Stimulated activated CD8-positive, alpha-beta memory T cell treated with anti-CD3 and anti-CD28 coated beads, Interleukin-2, amount 100 ng/mL, for 1 hour (primary cell): ENCODE results near the gene LARGE1.

Experiments
- DNase-seq, 2 donors: peaks; one replicate each; pipeline ENCODE4 v3.0.0-alpha.2; 2020; ENCODE audit warnings: low read depth in 2 of 2

The LARGE1 gene

DNA sequence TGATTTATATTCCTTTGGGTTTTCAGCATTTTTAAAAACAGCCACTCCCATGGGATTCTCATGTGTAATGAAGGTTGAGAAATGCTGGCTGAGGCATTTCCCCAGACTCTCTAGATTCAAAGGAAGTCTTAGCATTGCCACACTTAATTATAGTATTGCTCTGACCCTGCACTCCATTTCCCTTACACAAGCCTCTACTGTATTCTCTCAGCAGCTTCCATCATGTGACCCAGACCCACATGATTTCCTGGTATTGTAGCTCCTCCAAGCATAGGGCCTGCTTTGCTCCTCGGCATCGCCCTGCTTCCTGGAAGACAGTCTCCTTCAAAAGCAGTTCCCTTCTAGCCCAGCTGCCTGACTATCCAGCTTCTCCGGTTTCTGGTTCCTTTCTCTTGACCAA lies 261.5 kb downstream of the LARGE1 start:
- DNase-seq, result no peak

- DNase-seq, result no peak
These were observed 262.6 kb downstream of the LARGE1 start for GRCh38 chr22:33657670-33658069.

DNA sequence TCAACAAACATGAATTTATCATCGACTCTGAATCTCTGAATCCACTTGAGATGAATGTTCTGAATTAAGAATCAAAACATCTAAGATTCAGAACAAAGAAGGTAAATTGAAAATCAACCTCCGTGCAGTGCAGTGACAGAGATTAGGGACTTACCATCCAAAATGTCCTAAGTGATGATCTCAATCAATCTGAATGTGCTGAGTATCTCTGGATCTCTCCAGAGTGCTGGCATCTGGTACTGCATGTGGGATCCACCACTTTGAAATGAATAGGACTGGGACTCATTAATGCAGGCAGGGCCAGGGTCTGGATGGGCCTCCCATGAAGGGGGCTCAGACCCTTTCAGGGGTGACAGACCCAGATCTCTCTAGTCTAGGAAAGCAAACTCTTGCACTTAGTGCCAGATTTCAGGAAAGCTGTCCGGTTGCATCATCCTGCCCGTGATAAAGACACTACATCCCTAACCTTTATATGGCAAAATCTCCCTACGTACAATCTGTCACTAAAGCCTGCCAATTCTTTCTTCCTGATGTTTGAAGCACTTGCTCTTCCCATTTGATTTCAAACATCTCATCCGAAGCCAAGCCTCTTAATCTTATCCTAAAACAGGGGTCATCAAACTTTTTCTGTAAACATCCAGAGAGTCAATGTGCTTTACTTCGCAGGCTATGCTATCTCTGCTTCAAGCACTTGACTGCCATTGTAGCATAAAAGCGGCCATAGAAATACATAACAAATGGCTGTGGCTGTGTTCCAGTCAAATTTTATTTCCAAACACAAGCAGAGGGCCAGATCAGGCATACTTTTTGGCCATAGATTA lies 263.3 kb downstream of the LARGE1 start:
- DNase-seq, result no peak

GRCh38 chr22:33654173-33654895 lies 265.9 kb downstream of the LARGE1 start:
- DNase-seq, result no peak

DNA sequence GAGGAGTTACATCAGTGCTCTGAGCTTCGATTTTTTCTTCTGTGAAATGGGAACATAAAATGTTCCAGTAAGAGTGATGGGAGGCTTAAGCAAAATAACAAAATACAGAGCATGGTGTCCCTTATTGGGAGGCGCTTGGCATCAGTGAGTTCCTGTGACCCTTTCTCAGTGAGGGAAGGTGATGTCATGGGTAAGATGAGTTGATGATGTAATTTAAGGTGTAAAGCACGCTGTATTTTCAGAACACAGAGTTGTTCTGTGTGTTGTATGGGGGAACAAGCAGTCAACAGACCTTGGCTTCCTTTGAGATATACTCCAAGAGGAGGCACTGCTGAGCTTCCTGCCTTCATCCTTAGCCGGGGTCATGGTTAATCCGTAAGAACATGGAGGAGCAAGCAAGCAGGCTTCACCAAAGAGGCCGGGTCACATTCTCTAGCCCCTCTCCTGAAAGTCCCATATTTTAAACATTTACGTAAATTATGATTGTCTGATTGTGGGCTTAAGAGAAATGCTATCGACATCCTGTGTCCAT lies 266.7 kb downstream of the LARGE1 start:
- no peak for DNase-seq

- no peak for DNase-seq
These were observed 267.7 kb downstream of the LARGE1 start for GRCh38 chr22:33652615-33653014.

- no peak for DNase-seq
These were observed 270.0 kb downstream of the LARGE1 start for GRCh38 chr22:33650244-33650643.

DNA sequence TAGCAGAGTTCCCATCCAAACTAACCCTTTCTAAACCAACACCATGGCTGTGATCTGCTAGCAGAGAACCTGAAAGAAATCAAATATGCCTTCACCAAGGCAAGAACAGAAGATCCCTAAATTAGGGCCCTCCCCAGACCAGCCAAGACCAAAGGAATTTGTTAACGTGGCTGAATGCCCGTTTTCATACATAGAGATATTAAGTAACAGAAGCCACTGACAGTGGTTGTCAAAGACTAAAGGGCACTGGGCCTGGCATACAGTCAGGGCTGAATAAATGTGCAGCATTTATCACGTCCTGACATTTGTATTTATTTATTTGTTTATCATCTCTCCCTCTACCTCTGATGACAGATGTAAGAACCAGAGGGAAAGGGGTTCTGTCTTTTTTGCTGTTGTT lies 271.8 kb downstream of the LARGE1 start:
- no peak for DNase-seq

GRCh38 chr22:33640900-33641299 lies 279.4 kb downstream of the LARGE1 start:
- DNase-seq, result no peak

GRCh38 chr22:33639588-33640254 lies 280.6 kb downstream of the LARGE1 start:
- DNase-seq, result no peak

DNA sequence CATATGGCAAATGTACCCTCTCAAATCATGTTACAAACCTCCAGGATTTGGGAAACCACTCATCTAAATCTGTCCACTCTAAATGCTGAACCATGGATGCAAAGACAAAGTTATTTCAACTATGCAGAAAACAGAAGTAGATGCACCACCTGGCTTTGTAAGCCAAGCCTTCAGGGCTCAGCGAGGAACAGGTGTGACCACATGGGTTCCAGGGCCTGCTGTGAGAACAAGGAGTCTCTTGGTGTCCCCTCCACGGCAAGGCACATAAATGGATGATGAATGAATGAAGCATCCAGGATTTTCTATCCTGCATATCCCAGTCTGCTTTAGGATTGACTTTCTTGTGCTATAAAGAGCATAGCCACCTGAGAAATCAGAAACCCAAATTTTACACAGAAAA lies 284.5 kb downstream of the LARGE1 start:
- DNase-seq, result no peak

GRCh38 chr22:33631777-33632176 lies 288.5 kb downstream of the LARGE1 start:
- no peak for DNase-seq

DNA sequence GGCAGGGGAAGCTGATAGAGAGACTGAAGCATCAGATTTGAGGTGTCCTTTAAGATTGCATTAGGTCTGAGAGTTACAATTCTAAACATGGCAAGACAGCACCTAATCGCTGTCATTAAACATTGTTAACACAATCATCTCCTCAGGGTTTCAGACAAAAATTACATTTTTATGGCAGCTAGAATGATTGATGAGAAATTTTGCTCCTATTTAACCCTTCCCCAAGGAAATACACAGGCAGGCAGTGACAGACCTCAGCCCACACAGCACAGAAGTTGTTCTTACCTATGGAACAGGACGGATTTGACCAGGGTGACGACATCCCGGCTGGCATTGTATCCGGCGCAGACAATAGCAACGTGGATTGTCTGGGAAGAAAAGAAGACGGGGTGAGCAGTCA lies 294.3 kb downstream of the LARGE1 start:
- DNase-seq, result no peak

GRCh38 chr22:33620085-33620484 lies 300.2 kb downstream of the LARGE1 start:
- DNase-seq, result no peak

GRCh38 chr22:33606504-33606903 lies 313.8 kb downstream of the LARGE1 start:
- DNase-seq, result no peak

DNA sequence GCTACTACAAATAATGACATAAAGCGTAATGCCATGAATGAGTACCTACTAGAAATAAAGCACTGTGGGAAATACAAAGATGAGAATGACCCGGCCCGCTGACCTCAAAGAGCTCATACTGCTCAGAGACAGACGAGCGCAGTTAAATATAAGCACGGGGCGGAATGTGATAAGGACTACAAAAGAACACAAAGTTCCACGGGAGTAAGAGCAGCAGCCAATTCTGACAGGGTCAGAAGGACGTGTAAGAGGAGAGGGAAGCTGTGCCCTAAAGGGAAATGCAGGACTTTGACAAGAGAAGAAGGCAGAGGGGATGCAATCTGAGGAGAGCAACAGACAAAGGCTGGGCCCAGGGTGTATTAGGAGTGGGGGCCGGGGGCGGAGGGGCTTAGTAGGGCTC lies 314.6 kb downstream of the LARGE1 start:
- DNase-seq, result no peak

DNA sequence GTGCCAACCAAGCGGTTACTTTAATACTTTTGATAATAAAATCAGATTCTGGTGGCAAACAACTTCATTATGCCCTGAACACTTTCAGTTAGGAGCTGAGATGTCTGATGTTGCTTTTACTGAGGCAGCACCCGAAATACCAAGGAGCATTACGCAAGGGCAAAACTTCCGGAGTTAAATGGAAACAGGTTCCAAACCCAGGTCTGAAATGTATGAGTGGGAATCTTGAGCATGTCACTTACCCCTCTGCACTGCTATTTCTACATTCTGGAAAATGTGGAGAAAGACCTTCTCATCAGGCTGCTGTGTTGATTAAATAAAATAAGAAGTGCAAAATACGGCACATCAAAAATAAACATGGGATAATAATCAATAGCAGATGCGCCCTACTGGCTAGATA lies 315.1 kb downstream of the LARGE1 start:
- no peak for DNase-seq

GRCh38 chr22:33601062-33601461 lies 319.2 kb downstream of the LARGE1 start:
- DNase-seq, result no peak

DNA sequence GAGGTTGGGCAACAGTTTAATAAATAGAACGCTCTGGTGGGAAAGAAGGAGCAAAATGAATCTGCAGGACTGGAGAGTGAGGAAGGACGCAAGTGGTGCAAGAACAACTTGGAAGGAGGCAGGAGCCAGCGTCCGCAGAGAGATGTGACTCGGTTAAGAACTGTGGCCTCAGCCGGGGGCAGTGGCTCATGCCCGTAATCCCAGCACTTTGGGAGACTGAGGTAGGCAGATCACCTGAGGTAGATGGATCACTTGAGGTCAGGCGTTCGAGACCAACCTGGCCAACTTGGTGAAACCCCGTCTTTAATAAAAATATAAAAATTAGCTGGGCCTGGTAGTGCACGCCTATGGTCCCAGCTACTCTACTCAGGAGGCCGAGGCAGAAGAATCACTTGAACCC lies 319.7 kb downstream of the LARGE1 start:
- DNase-seq, result no peak

GRCh38 chr22:33600113-33600512 lies 320.2 kb downstream of the LARGE1 start:
- DNase-seq, result no peak

DNA sequence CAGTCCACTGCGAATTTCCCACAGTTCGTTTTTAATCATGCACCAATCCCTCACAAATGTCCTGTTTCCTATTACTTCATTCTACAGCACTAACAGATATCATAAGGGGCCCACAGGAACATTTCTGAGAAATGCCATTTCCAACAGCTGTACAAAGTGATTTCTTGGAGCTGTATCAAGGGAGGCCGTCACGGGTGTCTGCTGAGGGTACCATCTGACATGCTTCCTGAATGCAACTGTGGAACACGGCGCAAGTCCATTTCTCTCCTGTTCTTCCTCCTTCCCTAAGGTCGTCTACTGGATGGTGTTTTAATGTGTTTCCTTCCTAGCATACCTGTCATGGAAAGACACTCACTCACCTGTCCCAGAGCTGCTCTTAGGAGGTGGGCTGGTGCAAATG lies 320.7 kb downstream of the LARGE1 start:
- no peak for DNase-seq

- DNase-seq, result no peak
These were observed 321.5 kb downstream of the LARGE1 start for GRCh38 chr22:33598821-33599220.
